Stimulated activated CD4-positive, alpha-beta T cell treated with anti-CD3 and anti-CD28 coated beads, Interleukin-1b, Interleukin-23, amount 100 ng/mL, for 48 hours (primary cell): ENCODE data around the gene ASXL2.

Experiments
- DNase-seq: peaks from one replicate; pipeline ENCODE4 v3.0.0-alpha.2; 2020

The ASXL2 gene

DNA sequence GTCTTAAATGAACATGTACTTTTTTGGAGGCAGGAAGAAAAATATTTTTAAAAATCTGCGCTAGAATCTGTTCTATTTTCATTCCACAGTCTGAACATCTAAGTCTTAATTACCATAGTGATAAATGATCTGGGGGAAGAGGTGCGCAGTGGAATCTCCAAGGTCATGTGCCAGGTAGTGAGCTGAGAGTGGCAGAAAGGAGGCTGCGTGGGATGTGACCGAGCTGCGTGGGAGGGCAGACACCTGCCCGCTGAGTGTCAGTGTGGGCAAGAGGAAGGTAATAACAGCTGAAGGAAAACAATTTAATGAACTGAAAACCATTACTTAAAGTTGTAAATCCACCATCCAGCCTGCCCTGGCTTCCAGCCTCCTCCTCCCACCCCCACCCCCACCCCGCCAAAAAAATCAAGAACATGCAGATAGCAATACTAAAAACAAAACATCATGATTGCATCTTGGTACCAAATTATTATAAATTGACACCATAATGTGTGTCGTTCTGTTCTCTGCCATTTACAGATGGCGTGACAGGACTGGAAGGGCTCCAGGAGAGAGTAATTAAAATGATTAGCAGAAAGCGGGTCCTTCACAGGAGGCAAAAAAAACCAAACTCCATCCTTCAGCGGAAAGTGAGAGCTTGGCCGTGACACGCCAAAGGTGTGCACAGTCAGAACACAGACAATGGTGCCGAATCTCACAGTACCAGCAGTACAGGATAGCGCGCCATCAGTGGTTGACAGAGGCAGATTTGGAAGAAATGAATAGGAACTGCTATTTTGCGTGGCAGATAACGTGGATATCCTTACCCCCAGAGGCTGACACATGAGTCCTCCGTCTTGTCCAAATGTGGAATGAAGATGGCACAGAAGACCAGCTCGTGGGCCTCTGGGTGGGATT, 193.5 kb downstream of the ASXL2 start:
- DNase-seq: no peak
